22Rv1 (cell line): ENCODE data around the gene TESK2.

Source experiments
- CTCF ChIP-seq: fragments of 450-650 bp; IDR thresholded peaks from 2 replicates; pipeline ENCODE4 v1.5.1; 2017; ENCODE audit warnings: mild to moderate bottlenecking
- ZFX ChIP-seq: fragments of 450-650 bp; IDR thresholded peaks from 2 replicates; pipeline ENCODE4 v1.6.1; 2017; ENCODE audit warnings: antibody characterized with exemption, borderline replicate concordance

GRCh38 chr1:45305231-45305630 lies 185.7 kb downstream of the TESK2 start:
- TF ChIP-seq CTCF (no peak), ZFX (no peak)
